GM06990 (cell line): ENCODE data around the gene CLCN4.

ENCODE experiments used
- DNase-seq: peaks from one replicate; pipeline ENCODE4 v3.0.0-alpha.2; 2011; ENCODE audit not compliant: insufficient read length; ENCODE audit errors: extremely low read depth
- H3K27me3 ChIP-seq: replicated peaks from 2 replicates; pipeline ENCODE4 v1.6.0; 2011; ENCODE audit warnings: low read length; ENCODE audit not compliant: control insufficient read depth, insufficient read depth
- H3K36me3 ChIP-seq: 2 replicates; pipeline ENCODE4 v1.5.1; 2011; ENCODE audit warnings: low read length; ENCODE audit not compliant: control insufficient read depth, insufficient read depth
- H3K4me3 ChIP-seq: replicated peaks from 2 replicates; pipeline ENCODE4 v1.5.1; 2011; ENCODE audit warnings: low read depth, mild to moderate bottlenecking, control low read depth, low read length
- CTCF ChIP-seq: IDR thresholded peaks from 2 replicates; pipeline ENCODE4 v1.5.1; 2011; ENCODE audit warnings: low read length, control low read depth, mild to moderate bottlenecking, inconsistent platforms; ENCODE audit not compliant: insufficient read depth, poor library complexity, severe bottlenecking

The CLCN4 gene

GRCh38 chrX:10156199-10157031 is at the start of gene CLCN4:
CLCN4 (plus strand) TSS chrX:10156975; CDS start chrX:10185033, 28,058 bp downstream.
- H3K36me3 ChIP-seq: no peaks in the 10 kb centered on the region
- H3K27me3 ChIP-seq: no peaks in the 10 kb centered on the region
- peak within 1 kb of the TSS; percentile 54 for H3K4me3 ChIP-seq
- no peak for TF ChIP-seq CTCF
- DNase-seq: peak; percentile 51

GRCh38 chrX:10107483-10107882 is 49.3 kb upstream of the CLCN4 start:
- Histone ChIP-seq H3K4me3 (no peak overlapping the region), H3K27me3 (no peaks in the 10 kb centered on the region), H3K36me3 (no peaks in the 10 kb centered on the region; the same call in 1 of the 2 replicates)
- DNase-seq: no peak
- TF ChIP-seq CTCF: no peak

GRCh38 chrX:10108288-10108687 is 48.5 kb upstream of the CLCN4 start:
- H3K36me3 ChIP-seq: no peaks in the 10 kb centered on the region; the same call in 1 of the 2 replicates
- TF ChIP-seq CTCF: no peak
- no peak for DNase-seq
- H3K4me3 ChIP-seq: no peak overlapping the region
- no peaks in the 10 kb centered on the region for H3K27me3 ChIP-seq

- Histone ChIP-seq H3K36me3 (no peaks in the 10 kb centered on the region; the same call in 1 of the 2 replicates), H3K4me3 (no peak overlapping the region), H3K27me3 (no peaks in the 10 kb centered on the region)
- TF ChIP-seq CTCF: no peak
- DNase-seq: no peak
Observed at GRCh38 chrX:10109695-10110094, 47.1 kb upstream of the CLCN4 start.

GRCh38 chrX:10110316-10110935 is 46.3 kb upstream of the CLCN4 start:
- no peak for DNase-seq
- H3K4me3 ChIP-seq: peak overlapping the region; percentile 16; the same call in 1 of the 2 replicates
- no peaks in the 10 kb centered on the region; the same call in 1 of the 2 replicates for H3K36me3 ChIP-seq
- TF ChIP-seq CTCF: no peak
- no peaks in the 10 kb centered on the region for H3K27me3 ChIP-seq
